T47D (cell line): ENCODE results near the gene EVPL.

Experiments used
- DNase-seq, 2 experiments: peaks; one replicate each; pipeline versions ENCODE4 v3.0.0 to v3.0.0-alpha.2; 2011 to 2012; ENCODE audit warnings: low read depth in 1 of 2, low spot score in 1 of 2
- JUND ChIP-seq: IDR thresholded peaks from 2 replicates; pipeline ENCODE4 v1.6.1; 2012; ENCODE audit warnings: low read depth
- in situ Hi-C: cut with HindIII; loops from 2 replicates; pipeline ENCODE4 v1.10.0; 2016; ENCODE audit warnings: low sequenced_read_pairs, low pct_unique_long_range_greater_than_20kb

The EVPL gene

GRCh38 chr17:76007850-76008165 lies 19.3 kb downstream of the EVPL start:
- no peak for TF ChIP-seq JUND
- in situ Hi-C loops: no loop called here
- DNase-seq: no peak

DNA sequence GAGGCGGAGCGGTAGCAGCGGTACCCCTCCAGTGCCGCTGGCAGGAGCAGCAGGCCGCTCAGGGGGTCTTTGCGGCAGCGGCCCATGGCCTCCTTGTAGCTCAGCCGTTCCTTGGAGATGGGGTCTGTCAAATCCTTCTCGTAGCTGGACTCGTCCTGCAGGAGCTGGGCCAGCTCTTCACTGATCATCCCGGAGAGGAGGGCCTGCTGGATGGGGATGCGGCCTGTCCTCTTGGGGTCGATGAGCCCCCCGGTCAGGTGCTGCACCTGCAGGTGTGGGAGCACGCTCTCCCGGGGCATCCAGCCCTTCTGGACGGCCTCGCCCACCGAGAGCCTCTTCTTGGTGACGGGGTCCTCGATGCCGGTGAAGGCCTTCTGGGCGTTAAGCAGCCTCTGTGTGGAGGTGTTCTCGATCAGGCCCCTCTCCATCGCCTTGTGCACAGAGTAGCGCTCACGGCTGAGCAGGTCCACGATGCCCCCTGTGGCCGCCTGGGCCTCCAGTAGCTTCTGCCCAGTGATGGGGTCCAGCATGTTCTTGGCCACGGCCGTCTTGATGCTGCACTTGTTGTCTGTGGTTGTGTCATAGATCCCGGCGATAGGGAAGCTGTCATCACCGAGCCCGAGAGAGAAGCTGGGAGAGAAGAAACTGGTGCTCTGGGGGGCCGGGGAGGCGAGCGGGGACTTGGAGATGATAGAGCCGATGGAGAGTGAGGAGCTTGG lies 19.8 kb downstream of the EVPL start:
- in situ Hi-C loops: no loop called here
- DNase-seq: no peak
- TF ChIP-seq JUND: no peak

GRCh38 chr17:76005263-76006149 lies 21.6 kb downstream of the EVPL start:
- TF ChIP-seq JUND: no peak
- in situ Hi-C loops: no loop called here
- peak; percentile 78 to 84 for DNase-seq

DNA sequence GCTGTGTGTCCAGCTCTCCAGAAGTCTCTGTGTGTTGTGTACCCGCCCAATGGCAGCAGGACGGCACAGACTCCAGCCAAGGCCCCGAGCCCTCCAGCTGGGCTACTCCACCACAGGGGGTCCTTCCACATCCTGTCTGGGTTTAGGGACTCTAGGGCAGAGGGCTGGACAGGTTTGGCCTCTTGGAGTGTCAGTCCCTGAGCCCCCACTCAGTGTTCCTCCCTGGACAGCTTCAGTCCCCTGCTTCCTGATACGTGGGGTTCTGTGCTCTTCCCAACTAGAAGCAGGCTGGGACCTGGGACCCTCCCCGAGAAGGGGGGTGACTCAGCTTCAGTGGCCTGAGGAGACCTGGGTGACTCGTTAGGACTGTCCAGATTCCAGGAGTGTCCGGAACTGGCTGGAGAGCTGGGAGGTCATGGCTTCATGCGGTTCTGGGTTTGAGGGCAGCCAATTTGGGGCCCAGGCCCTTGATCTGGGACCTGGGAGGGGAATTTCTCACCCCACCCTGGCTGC lies 22.3 kb downstream of the EVPL start:
- no peak for TF ChIP-seq JUND
- in situ Hi-C loops: no loop called here
- DNase-seq: no peak

DNA sequence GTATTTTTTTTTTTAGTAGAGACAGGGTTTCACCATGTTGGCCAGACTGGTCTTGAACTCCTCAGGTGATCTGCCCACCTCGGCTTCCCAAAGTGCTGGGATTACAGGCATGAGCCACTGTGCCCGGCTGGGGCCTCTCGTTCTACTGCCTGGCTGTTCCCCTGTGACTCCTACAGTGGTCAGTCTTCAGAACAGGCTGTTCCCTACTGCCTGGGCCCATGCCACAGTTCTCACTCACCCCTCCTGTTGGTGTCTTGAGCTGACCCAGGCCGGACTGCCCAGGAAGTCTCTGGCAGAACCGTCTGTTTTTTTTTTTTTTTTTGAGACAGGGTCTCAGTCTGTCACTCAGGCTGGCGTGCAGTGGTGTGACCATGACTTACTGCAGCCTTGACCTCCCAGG lies 23.2 kb downstream of the EVPL start:
- no peak for DNase-seq
- in situ Hi-C loops: no loop called here
- no peak for TF ChIP-seq JUND

GRCh38 chr17:76002100-76002499 lies 25.0 kb downstream of the EVPL start:
- DNase-seq: no peak
- in situ Hi-C loops: no loop called here
- no peak for TF ChIP-seq JUND

DNA sequence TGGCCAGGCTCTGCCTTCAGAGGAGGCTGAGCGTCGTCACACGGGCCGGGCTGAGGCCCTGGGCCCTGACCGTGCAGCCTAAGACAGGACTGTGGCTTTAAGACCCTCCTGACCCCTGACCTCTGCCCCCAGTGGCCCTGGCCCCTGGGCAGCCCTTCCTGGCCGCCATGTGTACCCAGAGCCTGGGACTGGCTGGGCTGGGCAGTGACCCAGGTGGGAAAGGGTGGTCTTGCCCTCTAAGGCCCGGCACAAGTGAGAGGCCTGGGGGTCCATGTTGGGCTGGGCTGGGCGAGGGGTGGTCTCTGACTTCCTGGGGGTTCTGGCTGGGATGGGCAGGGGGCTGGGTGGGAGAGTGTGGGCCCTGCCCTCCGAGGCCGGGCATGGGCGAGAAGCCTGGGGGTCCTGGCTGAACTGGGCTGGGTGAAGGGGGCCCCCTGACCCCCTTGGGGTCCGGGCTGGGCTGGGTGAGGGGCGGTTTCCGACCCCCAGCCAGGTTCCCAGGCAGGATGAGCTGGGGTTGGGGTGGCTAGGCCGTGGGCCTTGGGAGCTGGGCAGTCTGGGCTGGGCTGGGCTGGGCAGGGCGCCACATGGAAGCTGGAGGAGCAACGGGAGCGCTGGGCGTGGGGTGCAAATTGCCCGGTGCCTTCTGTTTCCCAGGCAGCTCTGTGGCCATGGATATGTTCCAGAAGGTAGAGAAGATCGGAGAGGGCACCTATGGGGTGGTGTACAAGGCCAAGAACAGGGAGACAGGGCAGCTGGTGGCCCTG lies 26.2 kb downstream of the EVPL start, which contains the start of gene CDK3:
CDK3 (plus strand) TSS at position 101 of the 767 bp plus-strand sequence; CDS start at position 672, 571 bp downstream.
- in situ Hi-C loops: no loop called here
- DNase-seq: no peak
- no peak for TF ChIP-seq JUND

DNA sequence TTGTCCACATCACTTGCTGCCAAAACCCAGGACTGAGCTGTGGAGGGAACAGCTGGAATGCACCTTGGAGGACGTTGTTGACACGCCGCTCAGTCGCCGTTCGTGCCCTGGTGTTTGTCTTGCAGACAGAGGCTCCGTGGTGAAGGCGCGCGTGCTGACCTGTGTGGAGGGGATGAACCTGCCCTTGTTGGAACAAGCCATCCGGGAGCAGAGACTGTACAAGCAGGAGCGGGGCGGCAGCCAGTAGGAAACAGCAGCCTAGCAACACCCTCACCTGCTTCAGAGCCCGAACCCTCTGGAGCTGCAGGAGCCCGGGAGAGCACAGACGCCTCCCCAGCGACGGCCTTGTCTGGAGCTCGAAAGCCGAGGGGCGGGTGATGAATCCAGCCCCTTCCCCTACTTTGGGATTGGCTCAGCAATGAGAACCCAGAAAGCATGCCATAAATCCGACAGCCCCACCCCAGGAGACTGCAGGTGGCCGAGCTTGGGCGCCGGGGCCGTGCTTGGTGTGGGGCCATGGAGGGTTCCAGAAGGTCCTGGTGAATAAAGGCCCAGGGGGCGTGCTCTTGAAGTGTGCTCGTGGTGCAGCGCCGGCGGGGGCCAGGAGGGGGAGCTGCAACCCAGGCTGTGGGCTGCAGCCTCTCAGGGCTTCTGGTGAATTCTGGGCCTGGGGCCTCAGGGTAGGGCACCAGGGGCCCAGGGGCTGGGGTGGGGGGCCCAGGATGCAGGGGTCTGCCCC lies 26.9 kb downstream of the EVPL start:
- in situ Hi-C loops: no loop called here
- peak; percentile 74 to 88 for DNase-seq
- TF ChIP-seq JUND: no peak

DNA sequence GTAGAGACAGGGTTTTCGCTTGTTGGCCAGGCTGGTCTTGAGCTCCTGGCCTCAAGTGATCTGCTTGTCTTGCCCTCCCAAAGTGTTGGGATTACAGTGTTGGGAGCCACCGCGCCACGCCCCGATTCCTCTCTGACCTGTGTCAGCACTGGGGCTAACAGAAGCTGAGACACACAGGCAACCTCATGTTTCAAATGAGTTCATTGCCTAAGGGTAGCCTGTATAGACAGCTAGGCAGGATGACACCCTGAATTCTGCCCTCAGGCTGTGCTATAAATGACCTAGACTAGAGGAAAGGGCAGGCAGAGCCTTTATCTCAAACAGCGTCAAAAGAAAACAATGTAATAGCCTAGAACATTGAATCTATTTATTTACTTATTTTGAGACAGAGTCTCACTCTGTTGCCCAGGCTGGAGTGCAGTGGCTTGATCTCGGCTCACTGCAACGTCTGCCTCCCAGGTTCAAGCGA lies 28.7 kb downstream of the EVPL start:
- TF ChIP-seq JUND: no peak
- in situ Hi-C loops: no loop called here
- no peak for DNase-seq

- in situ Hi-C loops: no loop called here
- no peak for TF ChIP-seq JUND
- no peak for DNase-seq
Measured at GRCh38 chr17:75996665-75997590, 30.2 kb downstream of the EVPL start.

DNA sequence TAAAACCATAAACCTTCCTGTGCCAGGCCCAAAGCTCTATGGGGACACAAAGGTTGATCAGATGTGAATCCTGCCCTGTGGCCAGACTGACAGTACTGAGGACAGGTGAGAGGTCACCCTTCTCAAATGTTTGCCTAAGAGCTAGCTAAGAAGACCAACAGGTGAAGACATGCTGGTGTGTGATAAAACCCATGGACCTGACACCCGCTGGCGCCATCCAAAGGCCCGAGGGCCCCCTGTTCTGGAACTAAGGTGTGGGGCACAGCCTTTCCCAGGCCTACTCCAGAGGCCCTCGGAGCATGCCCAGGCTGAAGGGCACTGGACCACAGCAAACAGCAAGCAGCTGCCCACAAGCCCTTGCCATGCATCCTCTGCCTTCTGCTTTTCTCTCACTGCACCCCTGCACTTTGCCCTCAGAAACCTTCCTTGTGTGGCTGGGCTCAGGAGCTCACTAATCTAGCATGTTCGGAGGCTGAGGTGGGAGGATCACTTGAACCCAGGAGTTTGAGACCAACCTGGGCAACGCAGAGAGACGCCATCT lies 31.7 kb downstream of the EVPL start:
- in situ Hi-C loops: no loop called here
- no peak for DNase-seq

More for the DNA sequence above, 31.7 kb downstream of the EVPL start:
- TF ChIP-seq JUND: no peak
